Immature natural killer cell (primary cell): ENCODE measurements around the gene MUC20. TPM values are rescaled to one million over a fixed set of nuclear protein-coding genes. Genes with fewer than 3 reads are reported as not detected.
"Not testable (repeated sequence)": the region's sequence is repeated elsewhere in the genome, so short reads cannot be mapped to it uniquely, and the experiment has no call there.

Experiments used
- DNase-seq, 3 donors: peaks; one replicate each; pipeline ENCODE4 v3.0.0; 2022; ENCODE audit warnings: mixed read lengths in 1 of 3
- H3K27ac Mint-ChIP-seq, 6 donors: one replicate each; pipeline ENCODE4 v1.8.0; 2020; ENCODE audit warnings: mixed read lengths in 6 of 6, mild to moderate bottlenecking in 5 of 6, inconsistent platforms in 4 of 6, moderate library complexity in 3 of 6
- H3K27me3 Mint-ChIP-seq, 3 donors: one replicate each; pipeline ENCODE4 v1.8.0; 2020 to 2021; ENCODE audit warnings: low read depth in 3 of 3, mild to moderate bottlenecking in 3 of 3, mixed read lengths in 3 of 3, moderate library complexity in 3 of 3, inconsistent platforms in 1 of 3
- H3K36me3 Mint-ChIP-seq, 3 donors: one replicate each; pipeline ENCODE4 v1.8.0; 2020; ENCODE audit warnings: mixed read lengths in 3 of 3, inconsistent platforms in 2 of 3, mild to moderate bottlenecking in 2 of 3
- H3K4me1 Mint-ChIP-seq, 2 donors: one replicate each; pipeline ENCODE4 v1.8.0; 2020; ENCODE audit warnings: inconsistent platforms in 2 of 2, mild to moderate bottlenecking in 2 of 2, mixed read lengths in 2 of 2, moderate library complexity in 1 of 2
- H3K4me3 Mint-ChIP-seq, 5 donors: one replicate each; pipeline ENCODE4 v1.8.0; 2020; ENCODE audit warnings: mild to moderate bottlenecking in 5 of 5, mixed read lengths in 5 of 5, inconsistent platforms in 3 of 5, moderate library complexity in 3 of 5
- H3K9me3 Mint-ChIP-seq, 6 donors: one replicate each; pipeline ENCODE4 v1.8.0; 2020; ENCODE audit warnings: mild to moderate bottlenecking in 6 of 6, mixed read lengths in 6 of 6, inconsistent platforms in 4 of 6, moderate library complexity in 3 of 6
- polyA plus RNA-seq, 3 donors: library from polyadenylated mRNA; unstranded; fragments of 300-500 nt; fragmentation: Illumina TruSeq; gene quantifications; one replicate each; pipeline ENCODE4 v1.2.3, GENCODE V29; 2021

Gene MUC20
- polyA plus RNA-seq, 3 donors from 2014 or later, result 1.2 TPM; not detected in 2

GRCh38 chr3:195763843-195764825, 43.4 kb downstream of the MUC20 start:
- Mint-ChIP-seq H3K27ac (no peak overlapping the region), H3K36me3 (no peaks in the 10 kb centered on the region), H3K4me3 (no peak overlapping the region)

DNA sequence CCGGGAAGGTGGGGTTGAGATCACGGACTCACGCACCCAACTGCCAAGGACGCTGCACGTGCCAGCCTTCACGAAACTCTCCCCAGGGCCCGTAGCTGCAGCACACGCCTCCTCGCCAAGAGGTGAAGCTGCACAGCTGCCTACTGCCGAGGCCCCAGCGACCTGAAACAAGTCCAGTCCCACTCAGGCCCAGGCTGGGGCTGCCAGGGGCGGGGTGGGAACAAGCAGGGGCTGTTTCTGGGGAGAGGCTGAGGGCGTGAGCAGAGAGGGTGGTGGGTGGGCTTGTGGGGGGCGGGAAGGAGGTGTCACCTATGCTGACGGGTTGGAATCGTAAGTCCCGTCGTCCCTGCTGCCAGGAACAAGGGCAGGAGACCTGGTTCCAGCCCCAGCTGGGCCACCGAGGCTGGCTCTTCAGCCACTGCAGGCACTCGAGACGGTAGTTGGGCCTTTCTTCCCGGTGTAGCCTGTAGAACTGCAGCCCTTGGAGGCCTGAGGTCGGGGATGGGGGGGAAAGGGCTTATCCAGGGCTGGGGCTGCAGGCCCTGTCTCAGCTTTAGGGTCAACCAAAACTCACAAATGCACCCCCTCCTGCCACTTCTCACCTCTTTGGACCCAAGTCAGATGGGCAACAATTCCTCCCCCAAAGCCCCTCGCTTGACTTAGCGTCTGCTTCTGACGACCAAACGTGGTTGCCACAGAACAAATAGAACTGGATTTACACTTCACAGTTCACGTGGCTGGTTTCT, 44.4 kb downstream of the MUC20 start:
- Mint-ChIP-seq H3K4me3 (no peak overlapping the region), H3K36me3 (no peaks in the 10 kb centered on the region), H3K27ac (no peak overlapping the region), H3K27me3 (peaks cover 6 to 9% (median 7%) of the 10 kb centered on the region in 3 donors), H3K9me3 (no peaks in the 10 kb centered on the region), H3K4me1 (peaks cover 0 to 22% of the 10 kb centered on the region in 2 donors)
- DNase-seq, result no peak

More at GRCh38 chr3:195763843-195764825, 43.4 kb downstream of the MUC20 start:
- H3K27me3 Mint-ChIP-seq, result peaks cover 9 to 14% (median 12%) of the 10 kb centered on the region in 3 donors
- no peak for DNase-seq
- no peaks in the 10 kb centered on the region for H3K9me3 Mint-ChIP-seq
- H3K4me1 Mint-ChIP-seq, result peaks cover 0 to 27% of the 10 kb centered on the region in 2 donors

- H3K4me1 Mint-ChIP-seq, result peaks cover 0 to 12% of the 10 kb centered on the region in 2 donors
- peak overlapping the region in 1 of 6 donors; percentile 48 for H3K27ac Mint-ChIP-seq
- DNase-seq, result no peak
- no peak overlapping the region for H3K4me3 Mint-ChIP-seq
- H3K9me3 Mint-ChIP-seq, result no peaks in the 10 kb centered on the region
- no peaks in the 10 kb centered on the region for H3K36me3 Mint-ChIP-seq
- H3K27me3 Mint-ChIP-seq, result peaks cover 3 to 14% (median 7%) of the 10 kb centered on the region in 3 donors
Observed at GRCh38 chr3:195766671-195767070, 45.9 kb downstream of the MUC20 start.

DNA sequence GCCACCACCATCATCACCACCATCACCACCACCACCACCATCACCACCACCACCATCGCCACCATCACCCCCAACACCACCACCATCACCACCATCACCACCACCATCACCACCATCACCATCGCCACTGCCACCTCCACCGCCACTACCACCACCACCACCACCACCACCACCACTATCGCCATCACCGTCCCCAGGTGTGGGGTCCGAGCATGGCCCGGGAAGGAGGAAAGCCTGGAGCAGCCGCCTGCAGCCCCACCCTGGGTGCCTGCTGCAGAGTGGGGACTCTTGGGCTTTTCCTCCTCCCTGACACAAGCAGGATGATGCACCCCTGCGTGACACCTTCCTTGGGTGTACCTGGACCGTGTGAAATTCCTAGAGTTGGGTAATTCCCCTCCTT, 47.0 kb downstream of the MUC20 start:
- H3K36me3 Mint-ChIP-seq, result no peaks in the 10 kb centered on the region
- H3K4me1 Mint-ChIP-seq, result peaks cover 0 to 10% of the 10 kb centered on the region in 2 donors
- no peaks in the 10 kb centered on the region for H3K9me3 Mint-ChIP-seq
- H3K27me3 Mint-ChIP-seq, result peaks cover 3 to 16% (median 7%) of the 10 kb centered on the region in 3 donors
- H3K4me3 Mint-ChIP-seq, result no peak overlapping the region
- peak overlapping the region in 3 of 6 donors; percentile 40 to 74 (median 48) for H3K27ac Mint-ChIP-seq
- no peak for DNase-seq

DNA sequence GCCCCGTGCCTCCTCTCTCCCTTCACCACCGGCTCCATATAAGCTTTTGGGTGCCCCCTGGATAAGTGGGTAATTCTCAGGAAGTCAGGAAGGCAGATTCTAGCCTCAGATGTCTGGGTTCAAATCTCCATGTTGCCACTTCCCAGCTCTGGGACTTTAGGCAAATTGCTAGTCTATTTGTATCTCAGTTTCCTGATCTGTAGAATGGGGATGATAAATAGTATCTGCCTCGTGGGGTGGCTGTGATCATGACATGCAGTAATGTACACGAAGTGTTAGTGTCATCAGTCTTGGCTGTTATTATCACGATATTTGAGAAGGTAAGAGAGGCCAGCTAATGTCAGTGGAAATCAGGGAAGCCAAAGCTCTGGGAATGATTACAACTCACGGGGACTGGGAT, 47.6 kb downstream of the MUC20 start:
- Mint-ChIP-seq H3K4me3 (no peak overlapping the region), H3K27ac (peak overlapping the region in 1 of 6 donors; percentile 40), H3K4me1 (peaks cover 0 to 5% of the 10 kb centered on the region in 2 donors), H3K27me3 (peaks cover 3 to 16% (median 7%) of the 10 kb centered on the region in 3 donors), H3K36me3 (no peaks in the 10 kb centered on the region), H3K9me3 (no peaks in the 10 kb centered on the region)
- DNase-seq, result no peak

DNA sequence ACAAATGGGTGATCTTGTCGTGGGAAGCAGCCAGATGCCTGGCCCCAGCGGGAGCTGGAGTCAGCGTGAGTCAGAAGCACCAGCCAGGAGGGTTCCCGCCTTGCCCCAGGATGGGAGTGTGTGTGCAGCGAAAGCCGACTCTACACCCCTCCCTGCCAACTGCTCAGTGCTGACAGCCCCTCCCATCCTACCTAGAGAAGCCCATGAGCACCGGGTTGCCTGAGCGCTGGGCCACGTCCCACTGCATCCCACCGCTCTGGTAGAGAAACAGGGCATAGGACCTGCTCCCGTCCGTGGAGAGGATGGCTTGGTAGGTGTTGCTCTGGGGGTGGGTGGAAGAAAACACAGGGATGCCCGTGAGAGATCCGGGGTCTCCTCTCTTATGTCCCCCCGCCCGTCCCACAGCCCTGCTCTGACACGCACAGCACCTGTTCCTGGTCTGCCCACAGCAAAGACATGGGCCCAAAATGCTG, 48.1 kb downstream of the MUC20 start:
- Mint-ChIP-seq H3K9me3 (no peaks in the 10 kb centered on the region), H3K4me3 (no peak overlapping the region), H3K4me1 (peaks cover 0 to 5% of the 10 kb centered on the region in 2 donors), H3K36me3 (no peaks in the 10 kb centered on the region), H3K27ac (no peak overlapping the region), H3K27me3 (peaks cover 1 to 16% (median 7%) of the 10 kb centered on the region in 3 donors)
- DNase-seq, result no peak

GRCh38 chr3:195769551-195769950, 48.8 kb downstream of the MUC20 start:
- H3K4me1 Mint-ChIP-seq, result peaks cover 0 to 3% of the 10 kb centered on the region in 2 donors
- H3K9me3 Mint-ChIP-seq, result no peaks in the 10 kb centered on the region
- H3K4me3 Mint-ChIP-seq, result no peak overlapping the region
- peak overlapping the region in 1 of 6 donors; percentile 55 for H3K27ac Mint-ChIP-seq
- peaks cover 0 to 16% (median 7%) of the 10 kb centered on the region in 3 donors for H3K27me3 Mint-ChIP-seq
- no peak for DNase-seq
- H3K36me3 Mint-ChIP-seq, result no peaks in the 10 kb centered on the region

DNA sequence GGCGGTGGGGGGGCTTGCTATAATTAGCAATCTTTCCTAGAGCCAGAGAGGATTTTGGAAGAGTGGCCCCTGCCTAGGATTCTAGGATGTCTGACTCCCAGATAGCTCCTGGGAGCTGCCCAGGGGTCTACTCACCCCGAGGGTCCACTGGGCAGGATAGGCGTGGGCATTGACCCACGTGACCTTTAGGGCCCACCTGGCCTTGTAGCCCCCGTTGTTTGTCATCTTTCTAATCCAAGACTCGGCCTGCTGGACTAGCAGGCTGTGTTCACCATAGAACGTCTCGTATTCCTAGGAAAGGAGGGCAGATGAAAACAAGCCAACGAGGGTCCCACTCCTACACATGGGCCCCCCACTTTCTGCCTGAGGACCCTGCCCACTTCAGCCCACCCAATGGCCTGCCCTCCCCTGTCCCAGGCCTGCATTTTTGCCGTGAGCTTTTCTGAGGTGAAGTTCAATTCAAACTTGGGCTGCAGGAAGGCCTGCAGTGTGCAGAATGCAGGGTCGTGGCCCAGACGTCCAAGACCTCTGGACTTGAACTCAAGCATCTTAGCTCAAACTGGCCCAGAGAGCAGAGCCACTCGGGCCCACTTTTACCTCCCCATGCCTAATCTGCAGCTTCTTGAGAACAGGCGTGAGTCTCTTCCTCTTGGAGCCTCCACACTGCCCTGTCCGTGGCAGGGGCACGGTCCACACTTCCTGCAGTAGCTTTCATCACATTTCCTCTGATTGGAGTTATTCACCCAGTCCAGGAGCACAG, 49.5 kb downstream of the MUC20 start:
- Mint-ChIP-seq H3K27me3 (peaks cover 0 to 16% (median 7%) of the 10 kb centered on the region in 3 donors), H3K4me3 (no peak overlapping the region), H3K4me1 (peaks cover 0 to 3% of the 10 kb centered on the region in 2 donors)

GRCh38 chr3:195770841-195771645, 50.3 kb downstream of the MUC20 start:
- H3K4me1 Mint-ChIP-seq, H3K27ac Mint-ChIP-seq, H3K36me3 Mint-ChIP-seq, H3K9me3 Mint-ChIP-seq, H3K4me3 Mint-ChIP-seq, DNase-seq: not testable (repeated sequence)
- H3K27me3 Mint-ChIP-seq, result peaks cover 0 to 16% (median 3%) of the 10 kb centered on the region in 3 donors

More for the DNA sequence above, 49.5 kb downstream of the MUC20 start:
- Mint-ChIP-seq H3K27ac (no peak overlapping the region), H3K9me3 (no peaks in the 10 kb centered on the region), H3K36me3 (no peaks in the 10 kb centered on the region)
- DNase-seq, result no peak

DNA sequence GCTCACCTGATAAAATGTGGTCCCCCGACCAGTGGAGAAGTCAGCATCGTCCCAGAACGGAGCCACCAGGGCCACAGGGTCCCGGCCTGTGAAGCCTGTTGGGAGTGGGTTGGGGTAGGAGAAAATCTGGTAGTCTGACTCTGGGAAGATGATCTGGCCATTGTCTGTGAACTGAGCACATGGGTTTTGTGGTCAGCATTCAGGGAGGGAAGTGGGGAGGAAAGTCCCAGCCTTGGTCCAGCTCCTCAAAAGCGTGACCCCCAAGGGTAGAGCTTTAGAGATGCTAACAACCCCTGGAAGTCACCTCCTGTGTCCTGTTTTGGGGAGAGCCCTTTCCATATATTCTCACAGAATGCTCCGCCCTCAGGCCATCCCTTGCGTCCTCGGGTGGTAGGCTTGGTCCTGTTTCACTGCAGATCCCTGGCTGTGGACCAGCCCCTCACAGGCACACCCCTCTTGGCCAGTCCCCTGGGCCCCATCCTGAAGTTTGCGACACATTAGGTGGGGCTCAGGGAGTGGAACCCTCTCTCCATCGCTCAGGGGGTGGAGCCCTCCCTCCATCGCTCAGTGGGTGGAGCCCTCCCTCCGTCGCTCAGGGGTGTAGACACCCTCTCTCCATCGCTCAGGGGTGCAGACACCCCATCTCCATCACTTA, 51.0 kb downstream of the MUC20 start:
- Mint-ChIP-seq H3K4me1 (peaks cover 0 to 3% of the 10 kb centered on the region in 2 donors), H3K27ac (peak overlapping the region in 1 of 6 donors; percentile 22), H3K4me3 (no peak overlapping the region), H3K27me3 (peaks cover 0 to 16% (median 3%) of the 10 kb centered on the region in 3 donors), H3K36me3 (no peaks in the 10 kb centered on the region), H3K9me3 (no peaks in the 10 kb centered on the region)
- DNase-seq, result no peak

- Mint-ChIP-seq H3K27ac (no peak overlapping the region), H3K4me1 (peaks cover 7 to 9% of the 10 kb centered on the region in 2 donors), H3K27me3 (peaks cover 4 to 9% (median 4%) of the 10 kb centered on the region in 3 donors), H3K36me3 (no peaks in the 10 kb centered on the region), H3K9me3 (peaks cover 0 to 9% (median 3%) of the 10 kb centered on the region in 6 donors), H3K4me3 (no peak overlapping the region)
- no peak for DNase-seq
Observed at GRCh38 chr3:195773956-195774537, 53.3 kb downstream of the MUC20 start.

DNA sequence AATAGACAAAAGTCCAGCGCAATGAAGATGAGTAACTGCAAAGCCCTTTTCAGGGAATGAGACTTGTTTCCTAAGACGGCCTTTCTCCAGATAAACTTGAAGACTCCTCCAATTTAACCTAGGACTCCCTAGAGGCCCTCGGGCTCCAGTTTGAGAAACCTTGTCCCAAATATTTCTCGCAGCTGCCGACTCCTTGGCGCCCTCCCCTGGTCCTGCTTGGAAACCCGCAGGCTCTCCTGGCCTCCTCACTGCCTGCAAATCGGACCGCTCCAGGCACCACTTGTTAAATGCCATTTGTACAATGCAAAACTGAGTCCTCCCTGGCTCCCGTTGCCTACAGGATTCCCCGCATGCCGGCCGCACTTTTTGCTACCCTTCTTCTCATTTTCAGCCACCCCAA, 54.1 kb downstream of the MUC20 start:
- no peak overlapping the region for H3K27ac Mint-ChIP-seq
- no peak overlapping the region for H3K4me3 Mint-ChIP-seq
- H3K27me3 Mint-ChIP-seq, result peaks cover 4 to 13% (median 4%) of the 10 kb centered on the region in 3 donors
- DNase-seq, result no peak
- no peaks in the 10 kb centered on the region for H3K36me3 Mint-ChIP-seq
- H3K9me3 Mint-ChIP-seq, result peaks cover 0 to 15% (median 9%) of the 10 kb centered on the region in 6 donors
- peaks cover 15 to 17% of the 10 kb centered on the region in 2 donors for H3K4me1 Mint-ChIP-seq
